H9 (cell line): ENCODE measurements around the gene VSX1. TPM values are rescaled to one million over a fixed set of nuclear protein-coding genes. Genes with fewer than 3 reads are reported as not detected.
A peak's percentile ranks its signal among the peaks of the same experiment; 100 is the strongest.

Experiments used
- DNase-seq: peaks from one replicate; pipeline ENCODE4 v3.0.0-alpha.2; 2017
- H2AFZ ChIP-seq: one replicate; pipeline ENCODE4 v1.6.1; 2013; ENCODE audit warnings: mild to moderate bottlenecking, low read length, control low read depth, moderate library complexity
- H2AK5ac ChIP-seq: 2 replicates; pipeline ENCODE4 v1.6.1; 2013; ENCODE audit warnings: low read length, control low read depth, mixed read lengths; ENCODE audit not compliant: insufficient read length
- H2BK120ac ChIP-seq: one replicate; pipeline ENCODE4 v1.6.1; 2013; ENCODE audit warnings: low read depth, mild to moderate bottlenecking, low read length, control low read depth, inconsistent platforms; ENCODE audit not compliant: poor library complexity, severe bottlenecking
- H2BK12ac ChIP-seq: 2 replicates; pipeline ENCODE4 v1.6.1; 2013; ENCODE audit warnings: low read length, control low read depth, mixed read lengths, low read depth; ENCODE audit not compliant: insufficient read length
- H2BK15ac ChIP-seq: 2 replicates; pipeline ENCODE4 v1.6.1; 2013; ENCODE audit warnings: low read depth, low read length, control low read depth
- H2BK20ac ChIP-seq: one replicate; pipeline ENCODE4 v1.6.1; 2013; ENCODE audit warnings: low read depth, mild to moderate bottlenecking, low read length, control low read depth, inconsistent platforms; ENCODE audit not compliant: poor library complexity, severe bottlenecking
- H2BK5ac ChIP-seq: 2 replicates; pipeline ENCODE4 v1.6.1; 2013; ENCODE audit warnings: low read length, control low read depth, mixed read lengths; ENCODE audit not compliant: insufficient read length
- H3K14ac ChIP-seq: 2 replicates; pipeline ENCODE4 v1.6.1; 2013; ENCODE audit warnings: low read length, control low read depth; ENCODE audit not compliant: insufficient read depth
- H3K18ac ChIP-seq: 2 replicates; pipeline ENCODE4 v1.6.1; 2013; ENCODE audit warnings: low read depth, mild to moderate bottlenecking, mixed read lengths, low read length, control low read depth; ENCODE audit not compliant: insufficient read length
- H3K23ac ChIP-seq: 2 replicates; pipeline ENCODE4 v1.6.1; 2013; ENCODE audit warnings: low read length, control low read depth, mixed read lengths, low read depth; ENCODE audit not compliant: insufficient read length
- H3K23me2 ChIP-seq: 2 replicates; pipeline ENCODE4 v1.6.1; 2013; ENCODE audit warnings: low read depth, mild to moderate bottlenecking, mixed read lengths, low read length, control low read depth; ENCODE audit not compliant: insufficient read length, poor library complexity, severe bottlenecking
- H3K27ac ChIP-seq: 2 replicates; pipeline ENCODE4 v1.5.1; 2013; ENCODE audit warnings: low read length, control low read depth, mixed read lengths, low read depth; ENCODE audit not compliant: insufficient read length
- H3K27me3 ChIP-seq: 2 replicates; pipeline ENCODE4 v1.6.1; 2013; ENCODE audit warnings: low read length, control low read depth, inconsistent platforms; ENCODE audit not compliant: insufficient read depth
- H3K4ac ChIP-seq: 2 replicates; pipeline ENCODE4 v1.6.1; 2013; ENCODE audit warnings: low read depth, mild to moderate bottlenecking, control low read depth, inconsistent platforms, low read length, moderate library complexity
- H3K4me1 ChIP-seq: 2 replicates; pipeline ENCODE4 v1.6.1; 2013; ENCODE audit warnings: low read length, control low read depth, inconsistent platforms; ENCODE audit not compliant: insufficient read depth
- H3K4me2 ChIP-seq: 2 replicates; pipeline ENCODE4 v1.6.1; 2013; ENCODE audit warnings: low read length, control low read depth, mixed read lengths; ENCODE audit not compliant: insufficient read length, insufficient read depth
- H3K56ac ChIP-seq: 2 replicates; pipeline ENCODE4 v1.6.1; 2013; ENCODE audit warnings: low read depth, mild to moderate bottlenecking, mixed read lengths, low read length, control low read depth; ENCODE audit not compliant: insufficient read length
- H3K79me1 ChIP-seq: 2 replicates; pipeline ENCODE4 v1.6.1; 2013; ENCODE audit warnings: low read depth, mild to moderate bottlenecking, moderate library complexity, low read length, control low read depth, inconsistent platforms; ENCODE audit not compliant: insufficient read depth, poor library complexity, severe bottlenecking
- H3K79me2 ChIP-seq: 2 replicates; pipeline ENCODE4 v1.6.1; 2013; ENCODE audit warnings: low read length, control low read depth, inconsistent platforms; ENCODE audit not compliant: insufficient read depth
- H3K9ac ChIP-seq: 2 replicates; pipeline ENCODE4 v1.6.1; 2013; ENCODE audit warnings: low read length, control low read depth, mixed read lengths; ENCODE audit not compliant: insufficient read length; ENCODE audit errors: extremely low read depth
- H3K9me3 ChIP-seq: one replicate; pipeline ENCODE4 v1.6.1; 2013; ENCODE audit warnings: low read depth, low read length, inconsistent platforms; ENCODE audit not compliant: control insufficient read depth
- H3T11ph ChIP-seq: one replicate; pipeline ENCODE4 v1.6.1; 2013; ENCODE audit warnings: mild to moderate bottlenecking, low read length, control low read depth, inconsistent platforms
- H4K20me1 ChIP-seq: one replicate; pipeline ENCODE4 v1.6.1; 2013; ENCODE audit not compliant: control insufficient read depth, insufficient read length, insufficient read depth
- H4K5ac ChIP-seq: 2 replicates; pipeline ENCODE4 v1.6.1; 2013; ENCODE audit warnings: low read depth, mild to moderate bottlenecking, mixed read lengths, low read length, control low read depth; ENCODE audit not compliant: insufficient read length
- H4K8ac ChIP-seq: replicated peaks from 2 replicates; pipeline ENCODE4 v1.6.1; 2013; ENCODE audit warnings: low read length, control low read depth, mixed read lengths, low read depth; ENCODE audit not compliant: insufficient read length
- H4K91ac ChIP-seq: 2 replicates; pipeline ENCODE4 v1.6.1; 2013; ENCODE audit warnings: low read depth, mild to moderate bottlenecking, moderate library complexity, mixed read lengths, low read length, control low read depth; ENCODE audit not compliant: insufficient read length
- H3K27ac Mint-ChIP-seq, 3 experiments: 2 replicates in 2 of 3; 3 replicates in 1 of 3; pipeline ENCODE4 v1.8.0; 2020 to 2021; ENCODE audit warnings: mixed read lengths in 3 of 3, mild to moderate bottlenecking in 1 of 3, moderate library complexity in 1 of 3
- H3K27me3 Mint-ChIP-seq: 2 replicates; pipeline ENCODE4 v1.8.0; 2021; ENCODE audit warnings: low read depth, mild to moderate bottlenecking, moderate library complexity, mixed read lengths
- H3K36me3 Mint-ChIP-seq, 3 experiments: 2 replicates in 2 of 3; 3 replicates in 1 of 3; pipeline ENCODE4 v1.8.0; 2020 to 2021; ENCODE audit warnings: low read depth in 3 of 3, mixed read lengths in 3 of 3; ENCODE audit not compliant: insufficient read depth in 1 of 3
- H3K4me1 Mint-ChIP-seq, 2 experiments: 2 replicates each; pipeline ENCODE4 v1.8.0; 2020; ENCODE audit warnings: mixed read lengths in 2 of 2
- H3K4me3 Mint-ChIP-seq, 2 experiments: 2 replicates in 1 of 2; 3 replicates in 1 of 2; pipeline ENCODE4 v1.8.0; 2020 to 2021; ENCODE audit warnings: mild to moderate bottlenecking in 2 of 2, mixed read lengths in 2 of 2, moderate library complexity in 1 of 2
- H3K9me3 Mint-ChIP-seq, 2 experiments: 2 replicates in 1 of 2; 3 replicates in 1 of 2; pipeline ENCODE4 v1.8.0; 2020; ENCODE audit warnings: mild to moderate bottlenecking in 2 of 2, mixed read lengths in 2 of 2, moderate library complexity in 1 of 2
- CTCF ChIP-seq: fragments of 200-600 bp; sonication (generic); conservative IDR thresholded peaks from 3 replicates; pipeline ENCODE4 v1.8.0; 2021; ENCODE audit warnings: antibody characterized with exemption, mild to moderate bottlenecking
- WGBS: extraction: QIAGEN DNeasy Blood & Tissue Kit; methylation state at CpG from one replicate; pipeline ENCODE4 v1.1.7; 2013; ENCODE audit warnings: missing lambda C conversion rate, low lambda C conversion rate, mixed read lengths; ENCODE audit not compliant: insufficient read length; ENCODE audit errors: extremely low coverage; 5-methylcytosine and 5-hydroxymethylcytosine counted together
- total RNA-seq: library from RNA; stranded (reverse); gene quantifications from 2 replicates; pipeline ENCODE4 v1.2.1, GENCODE V29; 2021

VSX1 gene
- total RNA-seq, 1 experiment from 2014 or later, result not detected

- no peaks in the 10 kb centered on the region for H3K9me3 ChIP-seq
- no peak overlapping the region for H2BK15ac ChIP-seq
- H3T11ph ChIP-seq, result no peak overlapping the region
- H2AFZ ChIP-seq, result no peak overlapping the region
- no peak overlapping the region for H4K5ac ChIP-seq
- H3K27me3 ChIP-seq, result peaks cover 13% of the 10 kb centered on the region; the same call in 1 of the 2 replicates
- no peak overlapping the region for H2BK20ac ChIP-seq
- WGBS, result no CpG with 5 or more reads among the region's 2 CpGs
- H3K23me2 ChIP-seq, result peaks cover 2% of the 10 kb centered on the region
- no peak overlapping the region for H3K9ac ChIP-seq
- no peak overlapping the region for H2AK5ac ChIP-seq
- no peaks in the 10 kb centered on the region; a peak in 1 of 5 replicates for H3K9me3 Mint-ChIP-seq
- H3K79me1 ChIP-seq, result no peaks in the 10 kb centered on the region
- no peak overlapping the region for H2BK12ac ChIP-seq
- H3K23ac ChIP-seq, result no peak overlapping the region
- H3K56ac ChIP-seq, result no peak overlapping the region
- H2BK5ac ChIP-seq, result no peak overlapping the region
- no peak overlapping the region for H4K8ac ChIP-seq
- H3K4me3 Mint-ChIP-seq, result no peak overlapping the region
- H4K91ac ChIP-seq, result no peak overlapping the region
- H3K4me1 Mint-ChIP-seq, result peaks cover 5 to 9% of the 10 kb centered on the region in 2 experiments; a peak in 3 of 4 replicates
- H3K14ac ChIP-seq, result peak overlapping the region; percentile 10; the same call in 1 of the 2 replicates
- DNase-seq, result no peak
- no peak for TF ChIP-seq CTCF
- H3K27me3 Mint-ChIP-seq, result peaks cover 77% of the 10 kb centered on the region
- H3K4me2 ChIP-seq, result no peak overlapping the region
- H3K79me2 ChIP-seq, result no peaks in the 10 kb centered on the region
- H3K4ac ChIP-seq, result no peak overlapping the region
- H4K20me1 ChIP-seq, result peaks cover 2% of the 10 kb centered on the region
- H3K18ac ChIP-seq, result no peak overlapping the region
- no peak overlapping the region for H3K27ac Mint-ChIP-seq
- no peak overlapping the region for H3K27ac ChIP-seq
- no peaks in the 10 kb centered on the region for H3K4me1 ChIP-seq
- H2BK120ac ChIP-seq, result no peak overlapping the region
- H3K36me3 Mint-ChIP-seq, result no peaks in the 10 kb centered on the region
These were observed 18.0 kb downstream of the VSX1 start for GRCh38 chr20:25063981-25064380.
